ENCODE measurements around the gene WFIKKN2. TPM values are rescaled to one million over a fixed set of nuclear protein-coding genes. Genes with fewer than 3 reads are reported as not detected.

WFIKKN2 gene, protein sequence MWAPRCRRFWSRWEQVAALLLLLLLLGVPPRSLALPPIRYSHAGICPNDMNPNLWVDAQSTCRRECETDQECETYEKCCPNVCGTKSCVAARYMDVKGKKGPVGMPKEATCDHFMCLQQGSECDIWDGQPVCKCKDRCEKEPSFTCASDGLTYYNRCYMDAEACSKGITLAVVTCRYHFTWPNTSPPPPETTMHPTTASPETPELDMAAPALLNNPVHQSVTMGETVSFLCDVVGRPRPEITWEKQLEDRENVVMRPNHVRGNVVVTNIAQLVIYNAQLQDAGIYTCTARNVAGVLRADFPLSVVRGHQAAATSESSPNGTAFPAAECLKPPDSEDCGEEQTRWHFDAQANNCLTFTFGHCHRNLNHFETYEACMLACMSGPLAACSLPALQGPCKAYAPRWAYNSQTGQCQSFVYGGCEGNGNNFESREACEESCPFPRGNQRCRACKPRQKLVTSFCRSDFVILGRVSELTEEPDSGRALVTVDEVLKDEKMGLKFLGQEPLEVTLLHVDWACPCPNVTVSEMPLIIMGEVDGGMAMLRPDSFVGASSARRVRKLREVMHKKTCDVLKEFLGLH
- total RNA-seq = not detected
- 1 to 10 TPM in 3 of 6 donors, under 1 TPM in 3; 0.65 to 1.2 (median 1.0) TPM for polyA plus RNA-seq (ENCODE audit: insufficient read length in 6 of 6)
- long read RNA-seq, donor 1, partial matches to known transcripts = 0 of 2 reads
- long read RNA-seq, donor 1, other reads (novel, unspliced or antisense) = 0 of 2 reads
- long read RNA-seq, donor 2 = 0 reads
- long read RNA-seq, donor 3 = 0 reads
- long read RNA-seq, donor 4 = 0 reads
- long read RNA-seq, donor 5 = 0 reads
- long read RNA-seq, donor 6 = 0 reads
- long read RNA-seq, donor 7 = 0 reads
- long read RNA-seq, donor 8 = 0 reads
- long read RNA-seq, donor 9 = 0 reads
- long read RNA-seq, donor 10 = 0 reads
- long read RNA-seq, donor 11 = 0 reads
- long read RNA-seq, donor 12, partial matches to known transcripts = 0 of 2 reads
- long read RNA-seq, donor 12, other reads (novel, unspliced or antisense) = 0 of 2 reads

DNA sequence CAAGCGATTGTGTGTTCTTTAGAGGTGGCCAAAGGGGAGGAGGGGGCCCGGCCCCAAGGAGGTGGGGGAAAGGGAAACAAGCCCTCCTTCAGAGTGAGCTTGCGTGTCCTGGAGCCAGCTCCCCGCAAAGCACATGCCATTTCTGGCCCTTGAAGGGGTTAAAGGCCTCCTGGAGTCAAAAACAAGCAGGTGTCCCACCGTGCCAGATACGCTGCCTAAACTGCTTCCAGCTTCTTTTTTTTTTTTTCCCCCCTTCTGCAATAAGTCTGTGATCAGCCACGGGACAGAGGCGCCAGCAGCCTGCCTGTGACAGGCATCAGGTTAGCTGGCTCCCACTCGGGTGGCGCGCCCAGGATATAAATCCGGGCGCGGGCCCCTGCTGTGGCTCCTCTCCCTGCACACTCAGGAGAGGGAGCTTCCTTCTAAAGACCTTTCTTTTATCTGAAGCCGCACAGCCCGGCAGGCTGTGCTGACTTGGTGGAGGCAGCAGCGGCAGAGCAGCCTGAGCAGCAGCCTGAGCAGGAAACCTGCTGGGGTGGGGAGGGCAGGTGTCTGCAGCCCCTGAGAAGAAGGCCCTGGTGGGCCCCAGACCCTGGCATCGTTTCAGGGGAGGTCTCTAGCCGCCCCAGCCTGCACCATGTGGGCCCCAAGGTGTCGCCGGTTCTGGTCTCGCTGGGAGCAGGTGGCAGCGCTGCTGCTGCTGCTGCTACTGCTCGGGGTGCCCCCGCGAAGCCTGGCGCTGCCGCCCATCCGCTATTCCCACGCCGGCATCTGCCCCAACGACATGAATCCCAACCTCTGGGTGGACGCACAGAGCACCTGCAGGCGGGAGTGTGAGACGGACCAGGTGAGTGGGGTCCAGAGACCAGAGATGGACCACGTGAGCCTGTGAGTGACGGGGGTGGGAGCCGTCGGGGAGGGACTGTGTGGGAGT is at the start of gene WFIKKN2:
Gene WFIKKN2 (plus strand): TSS at position 286 of the 934 bp plus-strand sequence. CDS start 352 bp downstream, at position 638.
- intact Hi-C loops (cut with DNase I) = no loop called here
- TF ChIP-seq, protein P1, sequence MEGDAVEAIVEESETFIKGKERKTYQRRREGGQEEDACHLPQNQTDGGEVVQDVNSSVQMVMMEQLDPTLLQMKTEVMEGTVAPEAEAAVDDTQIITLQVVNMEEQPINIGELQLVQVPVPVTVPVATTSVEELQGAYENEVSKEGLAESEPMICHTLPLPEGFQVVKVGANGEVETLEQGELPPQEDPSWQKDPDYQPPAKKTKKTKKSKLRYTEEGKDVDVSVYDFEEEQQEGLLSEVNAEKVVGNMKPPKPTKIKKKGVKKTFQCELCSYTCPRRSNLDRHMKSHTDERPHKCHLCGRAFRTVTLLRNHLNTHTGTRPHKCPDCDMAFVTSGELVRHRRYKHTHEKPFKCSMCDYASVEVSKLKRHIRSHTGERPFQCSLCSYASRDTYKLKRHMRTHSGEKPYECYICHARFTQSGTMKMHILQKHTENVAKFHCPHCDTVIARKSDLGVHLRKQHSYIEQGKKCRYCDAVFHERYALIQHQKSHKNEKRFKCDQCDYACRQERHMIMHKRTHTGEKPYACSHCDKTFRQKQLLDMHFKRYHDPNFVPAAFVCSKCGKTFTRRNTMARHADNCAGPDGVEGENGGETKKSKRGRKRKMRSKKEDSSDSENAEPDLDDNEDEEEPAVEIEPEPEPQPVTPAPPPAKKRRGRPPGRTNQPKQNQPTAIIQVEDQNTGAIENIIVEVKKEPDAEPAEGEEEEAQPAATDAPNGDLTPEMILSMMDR (IDR thresholded peaks at IDR 0.05) = no peak
- H3K4me3 ChIP-seq = no peak within 1 kb of the TSS

DNA sequence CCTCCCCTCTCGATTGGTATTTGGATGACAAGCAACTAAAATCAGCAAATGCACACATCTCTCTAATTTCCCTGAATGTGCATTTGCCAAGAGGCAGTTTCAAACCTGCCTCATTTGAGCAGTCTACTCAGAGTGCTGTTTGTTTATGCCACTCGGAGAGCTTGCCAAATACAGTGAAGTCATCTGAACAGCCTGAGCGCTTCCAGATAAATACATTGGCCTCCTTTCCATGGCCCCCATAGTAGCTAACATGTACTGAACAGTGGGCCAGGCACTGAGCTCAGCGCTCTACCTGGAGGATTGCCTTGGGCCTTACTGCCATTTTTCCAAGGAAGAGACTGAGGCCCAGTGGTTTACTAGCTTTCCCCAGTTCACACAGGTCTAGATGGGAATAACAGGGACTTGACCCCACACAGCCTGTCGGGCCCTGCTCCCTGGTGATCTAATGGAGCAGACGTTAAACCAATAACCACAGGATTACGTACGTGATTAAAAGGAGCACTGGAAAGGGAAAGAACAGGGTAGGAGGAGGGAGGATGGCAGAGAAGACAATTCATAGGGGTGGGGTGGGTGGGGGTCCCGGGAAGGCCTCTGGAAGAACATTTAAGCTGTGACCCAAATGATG is 49.3 kb upstream of the WFIKKN2 start:
- DNase-seq = peak in 2 of 4 donors; percentile 76 to 90
- no peak overlapping the region for H3K4me3 ChIP-seq

More for the DNA sequence above, at the start of gene WFIKKN2:
- Histone ChIP-seq H3K27me3 (peaks cover 0 to 22% of the 10 kb centered on the region in 2 donors), H3K27ac (no peak within 1 kb of the TSS), H3K4me1 (no peaks in the 10 kb centered on the region), H3K9me3 (no peaks in the 10 kb centered on the region), H3K36me3 (no peaks in the 10 kb centered on the region)
- ATAC-seq = peak; percentile 9
- no peak for DNase-seq

GRCh38 chr17:50787106-50787505 is 48.3 kb upstream of the WFIKKN2 start:
- Histone ChIP-seq H3K27me3 (peaks cover 0 to 4% of the 10 kb centered on the region in 2 donors), H3K4me1 (no peaks in the 10 kb centered on the region), H3K4me3 (no peak overlapping the region), H3K27ac (no peak overlapping the region), H3K36me3 (no peaks in the 10 kb centered on the region), H3K9me3 (no peaks in the 10 kb centered on the region)
- no peak for ATAC-seq
- TF ChIP-seq, protein P1 (IDR thresholded peaks at IDR 0.05) = no peak
- intact Hi-C loops (cut with DNase I) = no loop called here
- DNase-seq = no peak

More for the DNA sequence above, 49.3 kb upstream of the WFIKKN2 start:
- H3K27ac ChIP-seq = no peak overlapping the region
- intact Hi-C loops (cut with DNase I) = no loop called here
- no peaks in the 10 kb centered on the region for H3K4me1 ChIP-seq
- no peaks in the 10 kb centered on the region for H3K36me3 ChIP-seq
- H3K27me3 ChIP-seq = peaks cover 0 to 14% of the 10 kb centered on the region in 2 donors
- peak; percentile 57 for ATAC-seq
- TF ChIP-seq, protein P1 (IDR thresholded peaks at IDR 0.05) = no peak
- no peaks in the 10 kb centered on the region for H3K9me3 ChIP-seq

DNA sequence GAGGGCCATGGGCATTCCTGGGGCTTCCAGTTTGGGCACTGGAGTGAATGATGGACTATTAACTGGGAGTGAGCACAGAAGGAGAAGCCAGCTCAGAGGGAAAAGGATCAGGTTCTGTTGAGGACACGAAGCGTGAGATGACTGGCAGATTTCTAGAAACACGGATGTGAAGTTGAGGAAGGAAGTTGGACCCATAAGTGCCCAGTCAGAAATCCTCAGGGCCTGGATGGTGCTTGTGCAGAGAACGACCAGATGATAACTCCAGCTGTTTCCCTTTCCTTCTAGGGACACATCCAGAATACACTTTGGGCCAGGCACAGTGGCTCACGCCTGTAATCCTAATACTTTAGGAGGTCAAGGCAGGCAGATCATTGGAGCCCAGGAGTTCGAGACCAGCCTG is 44.8 kb upstream of the WFIKKN2 start:
- no peak overlapping the region for H3K4me3 ChIP-seq
- no peaks in the 10 kb centered on the region for H3K36me3 ChIP-seq
- peaks cover 0 to 7% of the 10 kb centered on the region in 2 donors for H3K4me1 ChIP-seq
- H3K27me3 ChIP-seq = no peaks in the 10 kb centered on the region
- intact Hi-C loops (cut with DNase I) = loop anchor here in 1 of 2 donors (10.0 kb wide), 1 partner anchor 164 kb away; no protein-coding TSS in a partner anchor
- no peak for ATAC-seq
- DNase-seq = no peak
- no peaks in the 10 kb centered on the region for H3K9me3 ChIP-seq
- TF ChIP-seq, protein P1 (IDR thresholded peaks at IDR 0.05) = no peak
- H3K27ac ChIP-seq = no peak overlapping the region

All from left lung (tissue), 14 donors.